ENCODE measurements around the gene IPMK. TPM values are rescaled to one million over a fixed set of nuclear protein-coding genes. Genes with fewer than 3 reads are reported as not detected.
"Not testable (repeated sequence)": the region's sequence is repeated elsewhere in the genome, so short reads cannot be mapped to it uniquely, and the experiment has no call there.

IPMK gene
- total RNA-seq, 4 donors from 2014 or later = 3.0 to 8.2 (median 5.6) TPM

DNA sequence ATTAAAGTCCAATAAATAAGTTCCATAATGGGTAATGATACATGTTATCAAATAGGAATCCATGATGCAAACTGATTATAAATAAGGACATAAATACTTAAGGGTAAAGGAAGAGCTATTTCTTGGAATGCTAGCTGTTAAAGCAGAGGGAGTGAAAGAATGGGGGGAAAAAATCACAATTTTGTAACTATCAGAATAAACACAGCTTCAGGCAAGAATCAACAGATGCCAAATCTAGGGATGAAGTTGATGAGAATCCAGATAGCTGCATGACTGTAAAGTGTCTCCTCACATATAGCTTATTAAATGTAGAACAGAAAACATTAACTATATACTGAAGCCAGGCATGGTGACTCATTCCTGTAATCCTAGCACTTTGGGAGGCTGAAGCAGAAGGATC, 4.9 kb downstream of the IPMK start:
- Histone ChIP-seq H3K27me3 (no peaks in the 10 kb centered on the region), H3K27ac (no peak overlapping the region), H3K4me3 (no peak overlapping the region), H3K4me1 (peaks cover 15 to 23% of the 10 kb centered on the region in 2 donors), H3K36me3 (no peaks in the 10 kb centered on the region), H3K9me3 (no peaks in the 10 kb centered on the region)
- intact Hi-C loops (cut with DNase I; ENCODE audit: low total_unique reads) = loop anchor here (5.0 to 10.0 kb wide), 2 partner anchors 70 to 1462 kb away; no protein-coding TSS in a partner anchor
- no peak for DNase-seq
- in situ Hi-C loops (cut with MboI; ENCODE audit: low sequenced_read_pairs in 4 of 4) = no loop called here
- no peak for ATAC-seq
- no peak for TF ChIP-seq POLR2A (IDR thresholded peaks at IDR 0.05)
- TF ChIP-seq, protein P1, sequence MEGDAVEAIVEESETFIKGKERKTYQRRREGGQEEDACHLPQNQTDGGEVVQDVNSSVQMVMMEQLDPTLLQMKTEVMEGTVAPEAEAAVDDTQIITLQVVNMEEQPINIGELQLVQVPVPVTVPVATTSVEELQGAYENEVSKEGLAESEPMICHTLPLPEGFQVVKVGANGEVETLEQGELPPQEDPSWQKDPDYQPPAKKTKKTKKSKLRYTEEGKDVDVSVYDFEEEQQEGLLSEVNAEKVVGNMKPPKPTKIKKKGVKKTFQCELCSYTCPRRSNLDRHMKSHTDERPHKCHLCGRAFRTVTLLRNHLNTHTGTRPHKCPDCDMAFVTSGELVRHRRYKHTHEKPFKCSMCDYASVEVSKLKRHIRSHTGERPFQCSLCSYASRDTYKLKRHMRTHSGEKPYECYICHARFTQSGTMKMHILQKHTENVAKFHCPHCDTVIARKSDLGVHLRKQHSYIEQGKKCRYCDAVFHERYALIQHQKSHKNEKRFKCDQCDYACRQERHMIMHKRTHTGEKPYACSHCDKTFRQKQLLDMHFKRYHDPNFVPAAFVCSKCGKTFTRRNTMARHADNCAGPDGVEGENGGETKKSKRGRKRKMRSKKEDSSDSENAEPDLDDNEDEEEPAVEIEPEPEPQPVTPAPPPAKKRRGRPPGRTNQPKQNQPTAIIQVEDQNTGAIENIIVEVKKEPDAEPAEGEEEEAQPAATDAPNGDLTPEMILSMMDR (IDR thresholded peaks at IDR 0.05 in 4 of 5, conservative IDR thresholded peaks at IDR 0.05 in 1 of 5) = no peak

DNA sequence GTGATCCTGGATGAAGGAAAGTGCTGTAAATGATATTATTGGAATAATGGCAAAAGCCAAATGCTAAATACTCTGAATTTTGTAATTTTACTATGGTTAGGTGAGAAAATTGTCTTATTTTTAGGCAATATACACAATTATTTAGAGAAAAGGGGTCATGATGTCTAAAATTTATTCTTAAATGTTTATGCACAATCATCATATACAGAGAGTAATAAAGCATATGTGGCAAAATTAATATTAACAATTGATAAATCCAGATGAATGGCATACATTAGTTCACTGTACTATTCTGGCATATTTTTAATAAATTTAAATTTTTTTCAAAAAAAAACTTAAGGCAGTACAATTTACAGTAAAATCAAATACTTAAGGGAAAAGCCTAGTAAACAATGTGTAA, 7.4 kb downstream of the IPMK start:
- no peaks in the 10 kb centered on the region for H3K27me3 ChIP-seq
- intact Hi-C loops (cut with DNase I; ENCODE audit: low total_unique reads) = loop anchor here (5.0 to 10.0 kb wide), 2 partner anchors 68 to 1464 kb away; no protein-coding TSS in a partner anchor
- no peaks in the 10 kb centered on the region for H3K36me3 ChIP-seq
- peaks cover 7 to 15% of the 10 kb centered on the region in 2 donors for H3K4me1 ChIP-seq
- no peak overlapping the region for H3K4me3 ChIP-seq
- no peak for TF ChIP-seq POLR2A (IDR thresholded peaks at IDR 0.05)
- TF ChIP-seq, protein P1 (IDR thresholded peaks at IDR 0.05 in 4 of 5, conservative IDR thresholded peaks at IDR 0.05 in 1 of 5) = no peak
- no peak overlapping the region for H3K27ac ChIP-seq
- no peak for DNase-seq
- in situ Hi-C loops (cut with MboI; ENCODE audit: low sequenced_read_pairs in 4 of 4) = no loop called here
- H3K9me3 ChIP-seq = no peaks in the 10 kb centered on the region
- no peak for ATAC-seq

DNA sequence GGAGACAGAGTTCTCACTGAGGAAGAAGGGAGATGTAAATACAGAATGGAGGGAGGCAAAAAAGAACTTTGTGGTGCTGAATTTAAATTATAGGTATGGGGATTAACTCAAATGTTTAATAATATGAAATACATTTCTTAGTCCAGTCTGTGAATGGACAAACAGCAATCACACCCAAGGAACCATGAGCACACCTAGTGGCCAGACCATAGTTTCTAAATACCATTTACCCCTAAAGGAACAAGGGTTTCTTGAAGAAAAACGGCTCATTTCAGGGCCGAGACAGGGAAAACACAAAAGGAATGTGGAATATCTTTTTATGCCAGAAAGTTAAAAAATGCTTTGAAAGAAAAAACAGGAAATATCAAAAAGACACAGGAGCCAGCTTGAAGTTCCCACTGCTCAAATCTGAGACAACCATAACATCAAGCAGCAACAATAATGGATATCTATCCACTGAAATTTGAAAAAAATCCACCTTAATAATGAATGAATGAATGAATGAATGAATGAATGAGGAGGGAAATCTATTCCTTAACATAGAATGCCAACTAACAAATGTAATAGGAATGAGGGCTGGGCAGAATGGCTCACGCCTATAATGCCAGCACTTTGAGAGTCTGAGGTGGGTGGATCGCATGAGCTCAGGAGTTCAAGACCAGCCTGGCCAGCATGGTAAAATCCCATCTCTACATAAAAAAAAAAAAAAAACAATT, 8.6 kb downstream of the IPMK start:
- no peaks in the 10 kb centered on the region for H3K36me3 ChIP-seq
- DNase-seq (no peak), ATAC-seq (no peak)
- in situ Hi-C loops (cut with MboI; ENCODE audit: low sequenced_read_pairs in 4 of 4) (no loop called here), intact Hi-C loops (cut with DNase I; ENCODE audit: low total_unique reads) (no loop called here)
- peaks cover 0 to 3% of the 10 kb centered on the region in 2 donors for H3K4me1 ChIP-seq
- TF ChIP-seq, protein P1 (IDR thresholded peaks at IDR 0.05 in 4 of 5, conservative IDR thresholded peaks at IDR 0.05 in 1 of 5) = peak in 1 of 5 experiments; percentile 17
- TF ChIP-seq POLR2A (IDR thresholded peaks at IDR 0.05) = no peak
- no peak overlapping the region for H3K4me3 ChIP-seq
- H3K27me3 ChIP-seq = no peaks in the 10 kb centered on the region
- H3K9me3 ChIP-seq = no peaks in the 10 kb centered on the region
- H3K27ac ChIP-seq = no peak overlapping the region

- H3K27ac ChIP-seq; in situ Hi-C loops (cut with MboI; ENCODE audit: low sequenced_read_pairs in 4 of 4); DNase-seq: not testable (repeated sequence)
Measured at GRCh38 chr10:58256013-58256780, 11.5 kb downstream of the IPMK start.

DNA sequence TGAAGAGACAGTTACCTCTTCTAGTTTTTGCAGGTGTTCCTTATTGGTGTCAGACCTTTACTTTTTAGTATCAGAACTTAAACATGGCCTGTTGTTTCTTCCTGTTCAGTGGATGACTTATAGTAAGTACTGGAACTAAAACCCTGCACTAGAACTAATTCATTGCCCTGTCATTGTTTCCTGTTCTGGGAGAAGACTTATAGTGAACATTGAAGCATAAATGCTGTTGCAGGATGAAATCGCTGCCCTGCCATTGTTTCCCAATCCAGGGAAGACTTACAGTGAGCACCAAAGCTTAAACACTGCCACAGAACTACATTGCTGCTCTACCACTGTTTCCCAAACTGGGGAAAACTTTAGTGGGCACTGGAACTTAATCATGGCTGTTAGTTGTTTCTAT, 13.1 kb downstream of the IPMK start:
- intact Hi-C loops (cut with DNase I; ENCODE audit: low total_unique reads) (no loop called here), in situ Hi-C loops (cut with MboI; ENCODE audit: low sequenced_read_pairs in 4 of 4) (no loop called here)
- TF ChIP-seq, protein P1 (IDR thresholded peaks at IDR 0.05 in 4 of 5, conservative IDR thresholded peaks at IDR 0.05 in 1 of 5) = no peak
- no peak for TF ChIP-seq POLR2A (IDR thresholded peaks at IDR 0.05)

More at GRCh38 chr10:58256013-58256780, 11.5 kb downstream of the IPMK start:
- H3K4me1 ChIP-seq; H3K4me3 ChIP-seq; intact Hi-C loops (cut with DNase I; ENCODE audit: low total_unique reads); H3K27me3 ChIP-seq; ATAC-seq; H3K9me3 ChIP-seq; H3K36me3 ChIP-seq: not testable (repeated sequence)

More for the DNA sequence above, 13.1 kb downstream of the IPMK start:
- Histone ChIP-seq H3K36me3 (no peaks in the 10 kb centered on the region), H3K9me3 (no peaks in the 10 kb centered on the region), H3K27ac (no peak overlapping the region), H3K4me3 (no peak overlapping the region), H3K4me1 (no peaks in the 10 kb centered on the region), H3K27me3 (no peaks in the 10 kb centered on the region)
- ATAC-seq (no peak), DNase-seq (no peak)

All from gastrocnemius medialis (tissue), 4 donors.